ENCODE results near the gene PIMREG. TPM values are rescaled to one million over a fixed set of nuclear protein-coding genes. Genes with fewer than 3 reads are reported as not detected.

The PIMREG gene
- total RNA-seq, 1 donor from 2014 or later: 12.3 TPM

DNA sequence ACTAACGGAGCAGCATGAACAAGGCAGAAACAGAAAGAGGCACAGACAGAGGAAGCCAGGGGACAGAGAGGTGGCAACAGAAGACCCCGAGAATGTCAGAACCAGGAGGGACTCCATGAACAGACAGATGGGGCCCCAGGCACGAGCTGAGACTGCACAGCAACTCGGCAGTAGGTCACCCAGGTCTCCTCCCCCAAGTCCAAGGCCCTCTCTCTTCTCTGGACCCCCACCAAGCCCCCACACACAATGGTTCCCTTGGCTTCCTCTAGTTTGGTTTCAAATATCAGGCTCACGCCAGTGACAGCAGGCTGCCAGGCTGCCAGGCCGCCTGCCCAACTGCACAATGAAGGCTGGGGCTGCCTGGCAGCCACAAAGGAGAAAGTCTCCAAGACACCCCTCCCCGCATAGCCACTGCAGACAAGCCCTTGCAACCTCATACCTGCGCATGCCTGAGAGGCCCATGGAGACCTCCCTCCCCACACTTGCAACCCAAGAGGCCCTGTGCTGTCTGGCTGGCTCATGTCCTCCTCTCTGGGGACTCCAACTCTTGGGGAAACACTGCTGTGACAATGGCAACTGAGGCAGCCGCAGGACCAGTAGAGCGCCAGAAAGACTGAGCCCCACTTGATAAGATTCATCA, 54.8 kb downstream of the PIMREG start:
- DNase-seq: peak; percentile 50

Other genes starting within 250 kb of the PIMREG start
- gene AIPL1, start 9.3 kb upstream of the PIMREG start, total RNA-seq: 0.31 TPM
- 7.2 TPM for gene PITPNM3, start 112.1 kb downstream of the PIMREG start, total RNA-seq
- gene KIAA0753, start 196.3 kb downstream of the PIMREG start, total RNA-seq: 16.8 TPM
- 36.6 TPM for gene TXNDC17, start 196.6 kb downstream of the PIMREG start, total RNA-seq
- 8.7 TPM for gene MED31, start 207.2 kb downstream of the PIMREG start, total RNA-seq
- 0.72 TPM for gene C17orf100, start 207.3 kb downstream of the PIMREG start, total RNA-seq